Mammary epithelial cell (primary cell): ENCODE results near the gene CCDC69.

Experiments used
- EZH2 ChIP-seq: IDR thresholded peaks from 2 replicates; pipeline ENCODE4 v1.6.1; 2012; ENCODE audit warnings: low read length, inconsistent platforms, borderline replicate concordance
- TF ChIP-seq, protein P1 (sequence below), 2 donors: IDR thresholded peaks in 1 of 2; conservative IDR thresholded peaks in 1 of 2; 2 replicates each; pipeline ENCODE4 v1.5.1; 2011 to 2012; ENCODE audit warnings: inconsistent platforms in 2 of 2, low read length in 2 of 2, mild to moderate bottlenecking in 2 of 2, control low read depth in 1 of 2, low read depth in 1 of 2; ENCODE audit not compliant: insufficient read depth in 1 of 2; ENCODE audit errors: extremely low read depth in 1 of 2

GRCh38 chr5:151140686-151141459 lies 83.0 kb downstream of the CCDC69 start:
- TF ChIP-seq, protein P1, sequence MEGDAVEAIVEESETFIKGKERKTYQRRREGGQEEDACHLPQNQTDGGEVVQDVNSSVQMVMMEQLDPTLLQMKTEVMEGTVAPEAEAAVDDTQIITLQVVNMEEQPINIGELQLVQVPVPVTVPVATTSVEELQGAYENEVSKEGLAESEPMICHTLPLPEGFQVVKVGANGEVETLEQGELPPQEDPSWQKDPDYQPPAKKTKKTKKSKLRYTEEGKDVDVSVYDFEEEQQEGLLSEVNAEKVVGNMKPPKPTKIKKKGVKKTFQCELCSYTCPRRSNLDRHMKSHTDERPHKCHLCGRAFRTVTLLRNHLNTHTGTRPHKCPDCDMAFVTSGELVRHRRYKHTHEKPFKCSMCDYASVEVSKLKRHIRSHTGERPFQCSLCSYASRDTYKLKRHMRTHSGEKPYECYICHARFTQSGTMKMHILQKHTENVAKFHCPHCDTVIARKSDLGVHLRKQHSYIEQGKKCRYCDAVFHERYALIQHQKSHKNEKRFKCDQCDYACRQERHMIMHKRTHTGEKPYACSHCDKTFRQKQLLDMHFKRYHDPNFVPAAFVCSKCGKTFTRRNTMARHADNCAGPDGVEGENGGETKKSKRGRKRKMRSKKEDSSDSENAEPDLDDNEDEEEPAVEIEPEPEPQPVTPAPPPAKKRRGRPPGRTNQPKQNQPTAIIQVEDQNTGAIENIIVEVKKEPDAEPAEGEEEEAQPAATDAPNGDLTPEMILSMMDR (conservative IDR thresholded peaks at IDR 0.05 in 1 of 2, IDR thresholded peaks at IDR 0.05 in 1 of 2; ENCODE audit: extremely low read depth in 1 of 2, insufficient read depth in 1 of 2, low read depth in 1 of 2, low read length in 2 of 2), result no peak
- no peak for TF ChIP-seq EZH2
